K562 (cell line): ENCODE results near the gene ARMCX6.

ENCODE experiments used
- BRD4 ChIP-seq: fragments of 200-600 bp; sonication (generic); IDR thresholded peaks from 2 replicates; pipeline ENCODE4 v1.6.1; 2017; ENCODE audit warnings: inconsistent platforms
- CBX3 ChIP-seq, 2 experiments: IDR thresholded peaks; 1 replicate in 1 of 2; 2 replicates in 1 of 2; pipeline ENCODE4 v1.6.1; 2012; ENCODE audit warnings: inconsistent platforms in 2 of 2, low read length in 2 of 2, borderline replicate concordance in 1 of 2, control low read depth in 1 of 2
- CREB1 ChIP-seq, 2 experiments: sonication (generic) in 1 of 2; formaldehyde crosslinking in 1 of 2; IDR thresholded peaks; 2 replicates each; pipeline versions ENCODE4 v1.6.1 to v1.8.0; 2012 to 2022; ENCODE audit warnings: inconsistent platforms in 1 of 2, mild to moderate bottlenecking in 1 of 2, missing genetic modification reagents in 1 of 2, moderate library complexity in 1 of 2
- FOXP1 ChIP-seq: sonication (generic); formaldehyde crosslinking; IDR thresholded peaks from 2 replicates; pipeline ENCODE4 v1.8.0; 2022; ENCODE audit warnings: mild to moderate bottlenecking, missing genetic modification reagents
- GATAD2A ChIP-seq: fragments of 450-650 bp; IDR thresholded peaks from 2 replicates; pipeline ENCODE4 v1.6.1; 2017
- LARP7 ChIP-seq: fragments of 450-650 bp; IDR thresholded peaks from 2 replicates; pipeline ENCODE4 v1.6.1; 2016
- TARDBP ChIP-seq: fragments of 450-650 bp; IDR thresholded peaks from 2 replicates; pipeline ENCODE4 v1.6.1; 2016
- TCFL5 ChIP-seq: fragments of 250-450 bp; sonication (Bioruptor Pico); conservative IDR thresholded peaks from 2 replicates; pipeline ENCODE4 v1.6.1; 2021; ENCODE audit warnings: mild to moderate bottlenecking, moderate library complexity, matching md5 sums
- TOE1 ChIP-seq, 2 experiments: fragments of 450-650 bp in 1 of 2; sonication (generic) in 1 of 2; formaldehyde crosslinking in 1 of 2; IDR thresholded peaks; 2 replicates each; pipeline versions ENCODE4 v1.7.1 to v1.8.0; 2016 to 2022; ENCODE audit warnings: borderline replicate concordance in 2 of 2, mild to moderate bottlenecking in 2 of 2, antibody characterized with exemption in 1 of 2, inconsistent platforms in 1 of 2, low read depth in 1 of 2, missing genetic modification reagents in 1 of 2, moderate library complexity in 1 of 2
- WHSC1 ChIP-seq: IDR thresholded peaks from one replicate; pipeline ENCODE4 v1.6.1; 2012; ENCODE audit warnings: low read length, control low read depth, inconsistent platforms
- TF ChIP-seq, protein P1 (sequence below), 3 experiments: IDR thresholded peaks in 2 of 3; conservative IDR thresholded peaks in 1 of 3; 2 replicates each; pipeline ENCODE4 v1.5.1; 2011 to 2012; ENCODE audit warnings: low read length in 3 of 3, mild to moderate bottlenecking in 3 of 3, control low read depth in 2 of 3, improper control_type of control experiment in 1 of 3, inconsistent platforms in 1 of 3, low read depth in 1 of 3, mixed read lengths in 1 of 3, moderate library complexity in 1 of 3; ENCODE audit not compliant: insufficient read depth in 2 of 3
- TF ChIP-seq, protein P2 (sequence below), 3 experiments: fragments of 200-800 bp in 1 of 3; sonication (Bioruptor generic) in 1 of 3; sonication (generic) in 1 of 3; formaldehyde crosslinking in 1 of 3; IDR thresholded peaks; 2 replicates each; pipeline versions ENCODE4 v1.6.1 to v1.8.0; 2016 to 2022; ENCODE audit warnings: mild to moderate bottlenecking in 2 of 3, missing compliant biosample characterization in 2 of 3, missing genetic modification characterization in 2 of 3, missing genetic modification reagents in 1 of 3
- TF ChIP-seq, protein P3 (sequence below): fragments of 250-450 bp; sonication (Bioruptor Pico); IDR thresholded peaks from 2 replicates; pipeline ENCODE4 v1.4.0; 2020; ENCODE audit warnings: mild to moderate bottlenecking
- TF ChIP-seq, protein P4 (sequence below), 2 experiments: IDR thresholded peaks in 1 of 2; conservative IDR thresholded peaks in 1 of 2; 2 replicates each; pipeline ENCODE4 v1.6.1; 2016; ENCODE audit warnings: low read depth in 2 of 2, mild to moderate bottlenecking in 1 of 2, missing compliant biosample characterization in 1 of 2, missing genetic modification characterization in 1 of 2, moderate library complexity in 1 of 2

DNA sequence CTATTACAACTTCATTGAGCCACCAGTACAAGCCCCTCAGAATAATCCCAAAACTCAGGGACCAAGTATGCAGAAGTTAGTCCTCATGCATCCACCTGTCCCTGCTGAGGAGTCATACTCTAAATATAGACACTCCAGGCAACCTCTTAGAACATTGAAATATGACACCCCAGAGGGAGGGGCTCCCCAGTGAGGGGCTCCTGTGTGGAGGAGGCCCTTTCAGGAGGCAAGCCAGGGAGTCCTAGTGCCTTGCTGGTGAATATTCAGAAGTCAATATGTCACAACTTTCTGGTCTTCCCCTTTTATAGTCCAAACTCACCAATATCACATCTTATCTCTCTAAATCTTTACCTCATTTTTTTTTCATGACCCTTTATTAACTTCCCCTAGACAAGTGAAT, 1.6 kb upstream of the ARMCX6 start:
- TF ChIP-seq FOXP1 (CRISPR knock-in tag) (no peak), WHSC1 (no peak), TOE1 (IDR thresholded peaks at IDR 0.05; ENCODE audit: borderline replicate concordance) (no peak), TOE1 (CRISPR knock-in tag; IDR thresholded peaks at IDR 0.05; ENCODE audit: borderline replicate concordance, low read depth) (no peak), TARDBP (no peak), BRD4 (no peak), CREB1 (IDR thresholded peaks at IDR 0.05) (no peak), CREB1 (CRISPR knock-in tag; IDR thresholded peaks at IDR 0.05) (no peak), CBX3 (IDR thresholded peaks at IDR 0.05; ENCODE audit: borderline replicate concordance in 1 of 2, low read length in 2 of 2) (no peak), TCFL5 (CRISPR knock-in tag) (no peak), GATAD2A (no peak), LARP7 (no peak)
- TF ChIP-seq, protein P1, sequence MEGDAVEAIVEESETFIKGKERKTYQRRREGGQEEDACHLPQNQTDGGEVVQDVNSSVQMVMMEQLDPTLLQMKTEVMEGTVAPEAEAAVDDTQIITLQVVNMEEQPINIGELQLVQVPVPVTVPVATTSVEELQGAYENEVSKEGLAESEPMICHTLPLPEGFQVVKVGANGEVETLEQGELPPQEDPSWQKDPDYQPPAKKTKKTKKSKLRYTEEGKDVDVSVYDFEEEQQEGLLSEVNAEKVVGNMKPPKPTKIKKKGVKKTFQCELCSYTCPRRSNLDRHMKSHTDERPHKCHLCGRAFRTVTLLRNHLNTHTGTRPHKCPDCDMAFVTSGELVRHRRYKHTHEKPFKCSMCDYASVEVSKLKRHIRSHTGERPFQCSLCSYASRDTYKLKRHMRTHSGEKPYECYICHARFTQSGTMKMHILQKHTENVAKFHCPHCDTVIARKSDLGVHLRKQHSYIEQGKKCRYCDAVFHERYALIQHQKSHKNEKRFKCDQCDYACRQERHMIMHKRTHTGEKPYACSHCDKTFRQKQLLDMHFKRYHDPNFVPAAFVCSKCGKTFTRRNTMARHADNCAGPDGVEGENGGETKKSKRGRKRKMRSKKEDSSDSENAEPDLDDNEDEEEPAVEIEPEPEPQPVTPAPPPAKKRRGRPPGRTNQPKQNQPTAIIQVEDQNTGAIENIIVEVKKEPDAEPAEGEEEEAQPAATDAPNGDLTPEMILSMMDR (IDR thresholded peaks at IDR 0.05 in 2 of 3, conservative IDR thresholded peaks at IDR 0.05 in 1 of 3; ENCODE audit: insufficient read depth in 2 of 3, low read depth in 1 of 3, low read length in 3 of 3): no peak
- TF ChIP-seq, protein P2, sequence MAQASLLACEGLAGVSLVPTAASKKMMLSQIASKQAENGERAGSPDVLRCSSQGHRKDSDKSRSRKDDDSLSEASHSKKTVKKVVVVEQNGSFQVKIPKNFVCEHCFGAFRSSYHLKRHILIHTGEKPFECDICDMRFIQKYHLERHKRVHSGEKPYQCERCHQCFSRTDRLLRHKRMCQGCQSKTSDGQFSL (CRISPR knock-in tag; IDR thresholded peaks at IDR 0.05): no peak
- TF ChIP-seq, protein P2 (tag; IDR thresholded peaks at IDR 0.05): no peak
- TF ChIP-seq, protein P3, sequence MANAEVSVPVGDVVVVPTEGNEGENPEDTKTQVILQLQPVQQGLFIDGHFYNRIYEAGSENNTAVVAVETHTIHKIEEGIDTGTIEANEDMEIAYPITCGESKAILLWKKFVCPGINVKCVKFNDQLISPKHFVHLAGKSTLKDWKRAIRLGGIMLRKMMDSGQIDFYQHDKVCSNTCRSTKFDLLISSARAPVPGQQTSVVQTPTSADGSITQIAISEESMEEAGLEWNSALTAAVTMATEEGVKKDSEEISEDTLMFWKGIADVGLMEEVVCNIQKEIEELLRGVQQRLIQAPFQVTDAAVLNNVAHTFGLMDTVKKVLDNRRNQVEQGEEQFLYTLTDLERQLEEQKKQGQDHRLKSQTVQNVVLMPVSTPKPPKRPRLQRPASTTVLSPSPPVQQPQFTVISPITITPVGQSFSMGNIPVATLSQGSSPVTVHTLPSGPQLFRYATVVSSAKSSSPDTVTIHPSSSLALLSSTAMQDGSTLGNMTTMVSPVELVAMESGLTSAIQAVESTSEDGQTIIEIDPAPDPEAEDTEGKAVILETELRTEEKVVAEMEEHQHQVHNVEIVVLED (CRISPR knock-in tag): no peak
- TF ChIP-seq, protein P4, sequence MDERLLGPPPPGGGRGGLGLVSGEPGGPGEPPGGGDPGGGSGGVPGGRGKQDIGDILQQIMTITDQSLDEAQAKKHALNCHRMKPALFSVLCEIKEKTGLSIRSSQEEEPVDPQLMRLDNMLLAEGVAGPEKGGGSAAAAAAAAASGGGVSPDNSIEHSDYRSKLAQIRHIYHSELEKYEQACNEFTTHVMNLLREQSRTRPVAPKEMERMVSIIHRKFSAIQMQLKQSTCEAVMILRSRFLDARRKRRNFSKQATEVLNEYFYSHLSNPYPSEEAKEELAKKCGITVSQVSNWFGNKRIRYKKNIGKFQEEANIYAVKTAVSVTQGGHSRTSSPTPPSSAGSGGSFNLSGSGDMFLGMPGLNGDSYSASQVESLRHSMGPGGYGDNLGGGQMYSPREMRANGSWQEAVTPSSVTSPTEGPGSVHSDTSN (CRISPR knock-in tag; IDR thresholded peaks at IDR 0.05; ENCODE audit: low read depth): no peak
- TF ChIP-seq, protein P4 (tag; conservative IDR thresholded peaks at IDR 0.05; ENCODE audit: low read depth): no peak
